Activated naive CD4-positive, alpha-beta T cell treated with anti-CD3 and anti-CD28 coated beads, Interleukin-2, amount 50 U/mL, for 24 hours (primary cell): Measurements from ENCODE around the gene SMPDL3B.
"Not testable (repeated sequence)": the region's sequence is repeated elsewhere in the genome, so short reads cannot be mapped to it uniquely, and the experiment has no call there.

Source experiments
- H3K27ac Mint-ChIP-seq: one replicate; pipeline ENCODE4 v1.8.0; 2021; ENCODE audit warnings: mild to moderate bottlenecking, mixed read lengths
- H3K27me3 Mint-ChIP-seq: one replicate; pipeline ENCODE4 v1.8.0; 2021; ENCODE audit warnings: mixed read lengths
- H3K36me3 Mint-ChIP-seq: one replicate; pipeline ENCODE4 v1.8.0; 2021; ENCODE audit warnings: mixed read lengths
- H3K4me1 Mint-ChIP-seq: one replicate; pipeline ENCODE4 v1.8.0; 2021; ENCODE audit warnings: mixed read lengths
- H3K4me3 Mint-ChIP-seq: one replicate; pipeline ENCODE4 v1.8.0; 2021; ENCODE audit warnings: mild to moderate bottlenecking, mixed read lengths
- H3K9me3 Mint-ChIP-seq: one replicate; pipeline ENCODE4 v1.8.0; 2021; ENCODE audit warnings: mixed read lengths

SMPDL3B gene

GRCh38 chr1:27974417-27974781 lies 39.6 kb downstream of the SMPDL3B start:
- Mint-ChIP-seq H3K4me1 (peaks cover 16% of the 10 kb centered on the region), H3K4me3 (no peak overlapping the region), H3K36me3 (peaks cover 8% of the 10 kb centered on the region), H3K27me3 (no peaks in the 10 kb centered on the region), H3K27ac (no peak overlapping the region), H3K9me3 (no peaks in the 10 kb centered on the region)

GRCh38 chr1:27979151-27979858 lies 44.5 kb downstream of the SMPDL3B start:
- no peaks in the 10 kb centered on the region for H3K9me3 Mint-ChIP-seq
- peaks cover 8% of the 10 kb centered on the region for H3K36me3 Mint-ChIP-seq
- no peaks in the 10 kb centered on the region for H3K4me1 Mint-ChIP-seq
- no peaks in the 10 kb centered on the region for H3K27me3 Mint-ChIP-seq
- H3K4me3 Mint-ChIP-seq, result no peak overlapping the region
- no peak overlapping the region for H3K27ac Mint-ChIP-seq

- no peaks in the 10 kb centered on the region for H3K27me3 Mint-ChIP-seq
- no peak overlapping the region for H3K4me3 Mint-ChIP-seq
- peaks cover 10% of the 10 kb centered on the region for H3K36me3 Mint-ChIP-seq
- H3K27ac Mint-ChIP-seq, result no peak overlapping the region
- H3K4me1 Mint-ChIP-seq, result no peaks in the 10 kb centered on the region
- no peaks in the 10 kb centered on the region for H3K9me3 Mint-ChIP-seq
These were observed 45.0 kb downstream of the SMPDL3B start for GRCh38 chr1:27979859-27980201.

- Mint-ChIP-seq H3K27me3 (no peaks in the 10 kb centered on the region), H3K4me3 (no peak overlapping the region), H3K27ac (no peak overlapping the region), H3K36me3 (peaks cover 11% of the 10 kb centered on the region), H3K9me3 (no peaks in the 10 kb centered on the region), H3K4me1 (no peaks in the 10 kb centered on the region)
These were observed 45.5 kb downstream of the SMPDL3B start for GRCh38 chr1:27980216-27980845.

GRCh38 chr1:27981145-27981544 lies 46.3 kb downstream of the SMPDL3B start:
- Mint-ChIP-seq H3K27me3 (no peaks in the 10 kb centered on the region), H3K4me3 (no peak overlapping the region), H3K36me3 (peaks cover 11% of the 10 kb centered on the region), H3K9me3 (no peaks in the 10 kb centered on the region), H3K27ac (no peak overlapping the region), H3K4me1 (no peaks in the 10 kb centered on the region)

- H3K36me3 Mint-ChIP-seq, result peaks cover 23% of the 10 kb centered on the region
- no peaks in the 10 kb centered on the region for H3K9me3 Mint-ChIP-seq
- H3K4me3 Mint-ChIP-seq, result no peak overlapping the region
- peak overlapping the region; percentile 15 for H3K27ac Mint-ChIP-seq
- peaks cover 37% of the 10 kb centered on the region for H3K4me1 Mint-ChIP-seq
- no peaks in the 10 kb centered on the region for H3K27me3 Mint-ChIP-seq
These were observed 56.2 kb downstream of the SMPDL3B start for GRCh38 chr1:27990920-27991537.

GRCh38 chr1:27992276-27992675 lies 57.5 kb downstream of the SMPDL3B start:
- Mint-ChIP-seq H3K27ac (peak overlapping the region; percentile 77), H3K4me3 (no peak overlapping the region), H3K9me3 (no peaks in the 10 kb centered on the region), H3K27me3 (no peaks in the 10 kb centered on the region), H3K36me3 (peaks cover 24% of the 10 kb centered on the region), H3K4me1 (peaks cover 39% of the 10 kb centered on the region)

GRCh38 chr1:27993241-27993640 lies 58.4 kb downstream of the SMPDL3B start:
- Mint-ChIP-seq H3K9me3 (no peaks in the 10 kb centered on the region), H3K4me3 (no peak overlapping the region), H3K4me1 (peaks cover 39% of the 10 kb centered on the region), H3K36me3 (peaks cover 25% of the 10 kb centered on the region), H3K27me3 (no peaks in the 10 kb centered on the region), H3K27ac (peak overlapping the region; percentile 77)

- H3K4me3 Mint-ChIP-seq, result no peak overlapping the region
- H3K36me3 Mint-ChIP-seq, result peaks cover 24% of the 10 kb centered on the region
- H3K9me3 Mint-ChIP-seq, result no peaks in the 10 kb centered on the region
- no peaks in the 10 kb centered on the region for H3K27me3 Mint-ChIP-seq
- peaks cover 39% of the 10 kb centered on the region for H3K4me1 Mint-ChIP-seq
- no peak overlapping the region for H3K27ac Mint-ChIP-seq
These were observed 59.3 kb downstream of the SMPDL3B start for GRCh38 chr1:27994060-27994459.

- not testable (repeated sequence) for H3K9me3 Mint-ChIP-seq, H3K27me3 Mint-ChIP-seq, H3K27ac Mint-ChIP-seq, H3K4me3 Mint-ChIP-seq
- H3K36me3 Mint-ChIP-seq, result peaks cover 21% of the 10 kb centered on the region
- H3K4me1 Mint-ChIP-seq, result peaks cover 39% of the 10 kb centered on the region
These were observed 59.7 kb downstream of the SMPDL3B start for GRCh38 chr1:27994526-27994925.

- Mint-ChIP-seq H3K27me3 (no peaks in the 10 kb centered on the region), H3K9me3 (no peaks in the 10 kb centered on the region), H3K4me3 (no peak overlapping the region), H3K36me3 (peaks cover 19% of the 10 kb centered on the region), H3K27ac (peak overlapping the region; percentile 27), H3K4me1 (peaks cover 6% of the 10 kb centered on the region)
These were observed 64.3 kb downstream of the SMPDL3B start for GRCh38 chr1:27999055-27999454.

GRCh38 chr1:28002600-28002999 lies 67.8 kb downstream of the SMPDL3B start:
- Mint-ChIP-seq H3K9me3 (no peaks in the 10 kb centered on the region), H3K36me3 (peaks cover 10% of the 10 kb centered on the region), H3K27me3 (no peaks in the 10 kb centered on the region), H3K4me1 (no peaks in the 10 kb centered on the region), H3K4me3 (no peak overlapping the region), H3K27ac (no peak overlapping the region)

GRCh38 chr1:28003117-28003516 lies 68.3 kb downstream of the SMPDL3B start:
- not testable (repeated sequence) for H3K27me3 Mint-ChIP-seq, H3K4me3 Mint-ChIP-seq, H3K9me3 Mint-ChIP-seq, H3K4me1 Mint-ChIP-seq
- Mint-ChIP-seq H3K27ac (peak overlapping the region; percentile 55), H3K36me3 (peaks cover 11% of the 10 kb centered on the region)
